Common myeloid progenitor, CD34-positive (primary cell): Measurements from ENCODE around the gene HERC4.
A peak's percentile ranks its signal among the peaks of the same experiment; 100 is the strongest.

Experiments
- CTCF ChIA-PET: fragments of 350-600 bp; sonication (Branson Sonifier 250); formaldehyde crosslinking; loops from one replicate; lab custom pipeline; 2021; ENCODE audit warnings: antibody characterized with exemption; lab: Charles Lee
- POLR2A ChIA-PET: fragments of 350-600 bp; sonication (Branson Sonifier 250); formaldehyde crosslinking; loops from one replicate; lab custom pipeline; 2021; ENCODE audit warnings: antibody characterized with exemption; lab: Charles Lee
- DNase-seq, 3 donors: peaks; one replicate each; pipeline versions ENCODE4 v3.0.0 to v3.0.0-alpha.2; 2013
- H3K27ac ChIP-seq, 2 experiments: 1 replicate in 1 of 2; 2 replicates in 1 of 2; pipeline ENCODE4 v1.7.0; 2013; ENCODE audit warnings: inconsistent platforms in 2 of 2, low read length in 2 of 2, mild to moderate bottlenecking in 2 of 2, low read depth in 1 of 2, moderate library complexity in 1 of 2; ENCODE audit not compliant: severe bottlenecking in 2 of 2, insufficient read depth in 1 of 2, poor library complexity in 1 of 2
- H3K27me3 ChIP-seq, 5 experiments: replicated peaks in 2 of 5; 1 replicate in 3 of 5; 2 replicates in 2 of 5; pipeline versions ENCODE4 v1.6.1 to v1.7.0; 2013; ENCODE audit warnings: low read length in 4 of 5, mild to moderate bottlenecking in 2 of 5, moderate library complexity in 2 of 5, inconsistent platforms in 1 of 5; ENCODE audit not compliant: insufficient read depth in 5 of 5, control insufficient read depth in 4 of 5
- H3K36me3 ChIP-seq, 4 experiments: 1 replicate in 2 of 4; 2 replicates in 2 of 4; pipeline versions ENCODE4 v1.6.1 to v1.7.0; 2013; ENCODE audit warnings: low read length in 3 of 4, control low read depth in 1 of 4, mild to moderate bottlenecking in 1 of 4; ENCODE audit not compliant: control insufficient read depth in 4 of 4, insufficient read depth in 4 of 4
- H3K4me1 ChIP-seq, 4 experiments: 1 replicate in 3 of 4; 2 replicates in 1 of 4; pipeline versions ENCODE4 v1.6.1 to v1.7.1; 2013; ENCODE audit warnings: low read length in 3 of 4, mild to moderate bottlenecking in 3 of 4, control low read depth in 1 of 4, inconsistent platforms in 1 of 4, moderate library complexity in 1 of 4; ENCODE audit not compliant: control insufficient read depth in 4 of 4, insufficient read depth in 4 of 4; ENCODE audit errors: control extremely low read depth in 1 of 4
- H3K4me3 ChIP-seq, 7 experiments: 1 replicate in 4 of 7; 2 replicates in 3 of 7; pipeline versions ENCODE4 v1.5.1 to v1.7.0; 2013; ENCODE audit warnings: mild to moderate bottlenecking in 7 of 7, low read length in 6 of 7, moderate library complexity in 6 of 7, inconsistent platforms in 2 of 7, low read depth in 2 of 7, control low read depth in 1 of 7; ENCODE audit not compliant: insufficient read depth in 4 of 7, control insufficient read depth in 1 of 7; ENCODE audit errors: extremely low read depth in 1 of 7
- H3K9me3 ChIP-seq, 5 experiments: 1 replicate in 4 of 5; 2 replicates in 1 of 5; pipeline versions ENCODE4 v1.6.1 to v1.7.1; 2013; ENCODE audit warnings: low read length in 4 of 5, mild to moderate bottlenecking in 2 of 5, inconsistent platforms in 1 of 5, low read depth in 1 of 5, moderate library complexity in 1 of 5; ENCODE audit not compliant: control insufficient read depth in 4 of 5, insufficient read depth in 2 of 5; ENCODE audit errors: control extremely low read depth in 1 of 5
- WGBS: methylation state at CpG from one replicate; pipeline ENCODE4 v1.1.5; 2013; ENCODE audit not compliant: insufficient coverage; 5-methylcytosine and 5-hydroxymethylcytosine counted together

HERC4 gene

DNA sequence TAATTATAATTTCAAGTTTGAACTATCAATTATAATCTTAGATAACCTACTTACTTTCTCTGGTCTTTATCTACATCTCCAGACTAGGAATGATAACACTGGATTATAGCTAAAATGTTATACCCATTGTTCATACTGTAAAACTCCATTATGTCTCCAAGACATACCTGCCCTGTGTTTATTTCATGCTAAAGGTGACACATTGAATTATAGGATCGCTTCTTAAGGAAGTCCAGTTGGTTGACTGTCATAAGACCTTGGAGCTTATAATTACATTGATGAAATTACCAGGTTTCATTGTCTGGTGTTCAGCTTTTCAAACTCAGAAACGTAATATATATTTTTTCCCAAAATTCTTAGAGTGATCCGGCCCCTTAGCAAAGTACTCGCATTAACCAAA lies 15.5 kb upstream of the HERC4 start:
- POLR2A ChIA-PET: interaction anchor here (0.7 kb wide), 1 partner anchor 99 kb away, joined by 3 read pairs; no protein-coding TSS in a partner anchor
- Histone ChIP-seq H3K4me1 (peaks cover 0 to 19% (median 3%) of the 10 kb centered on the region in 4 experiments), H3K9me3 (no peaks in the 10 kb centered on the region), H3K4me3 (no peak overlapping the region), H3K27ac (no peak overlapping the region), H3K36me3 (no peaks in the 10 kb centered on the region), H3K27me3 (no peaks in the 10 kb centered on the region)
- CTCF ChIA-PET: no interaction called here
- no CpG with 5 or more reads among the region's 4 CpGs for WGBS
- DNase-seq: no peak

DNA sequence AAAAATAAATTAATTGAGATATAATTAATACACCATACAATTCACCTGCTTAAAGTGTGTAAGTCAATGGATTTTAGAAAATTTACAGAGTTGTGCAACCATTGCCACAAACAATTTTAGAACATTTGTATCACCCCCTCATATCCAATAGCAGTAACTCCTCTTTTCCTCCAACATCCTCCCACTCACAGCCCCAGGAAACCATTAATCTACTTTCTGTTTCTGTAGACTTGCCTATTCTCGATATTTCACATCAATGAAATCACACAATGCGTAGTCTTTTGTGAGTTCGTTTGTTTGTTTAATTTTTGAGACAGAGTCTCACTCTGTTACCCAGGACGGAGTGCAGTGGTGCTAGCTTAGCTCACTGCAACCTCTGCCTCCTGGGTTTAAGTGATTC lies 13.7 kb upstream of the HERC4 start:
- DNase-seq: peak in 2 of 3 donors; percentile 4 to 22
- H3K4me3 ChIP-seq: no peak overlapping the region
- H3K36me3 ChIP-seq: no peaks in the 10 kb centered on the region
- peaks cover 0 to 19% (median 3%) of the 10 kb centered on the region in 4 experiments for H3K4me1 ChIP-seq
- no peaks in the 10 kb centered on the region for H3K27me3 ChIP-seq
- ChIA-PET POLR2A (no interaction called here), CTCF (interaction anchor here (1.5 kb wide), 1 partner anchor 14 kb away, joined by 5 read pairs; no protein-coding TSS in a partner anchor)
- WGBS: 100% methylated on average over 2 of the region's 4 CpGs
- no peak overlapping the region for H3K27ac ChIP-seq
- H3K9me3 ChIP-seq: no peaks in the 10 kb centered on the region

DNA sequence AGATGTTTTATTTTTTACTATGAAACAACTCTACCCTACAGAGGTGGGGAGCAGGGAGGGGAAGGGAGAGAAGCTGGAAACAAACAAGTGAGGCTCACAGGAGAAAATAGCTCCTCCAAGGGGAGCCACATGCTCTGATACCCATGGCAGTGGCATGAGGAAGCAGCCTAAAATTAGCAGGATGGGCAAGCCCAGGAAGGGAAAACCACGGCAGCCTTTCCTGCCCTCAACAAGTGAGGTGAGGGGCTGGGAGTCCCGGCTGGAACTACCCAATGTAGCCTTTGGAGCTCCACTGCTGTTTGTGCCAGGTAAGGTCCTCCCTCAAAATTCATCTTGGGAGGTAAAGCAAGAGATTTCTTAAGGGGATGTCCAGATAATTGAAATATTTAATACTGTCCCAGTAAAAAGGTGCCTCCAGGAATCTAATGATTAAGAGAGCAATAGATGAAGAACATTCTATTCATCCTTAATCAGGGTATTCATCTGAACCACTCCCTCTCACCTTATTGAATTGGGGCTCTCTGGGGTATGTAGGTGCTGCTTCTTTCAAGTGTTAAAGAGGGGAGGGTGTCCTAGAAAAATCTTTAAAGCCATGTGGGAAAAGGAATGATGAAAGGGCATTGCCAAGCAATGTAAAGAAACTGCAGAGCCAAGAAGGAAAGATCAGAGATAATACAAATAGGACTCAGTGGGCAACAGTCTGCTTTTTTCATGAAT lies 12.8 kb upstream of the HERC4 start:
- no peaks in the 10 kb centered on the region for H3K27me3 ChIP-seq
- H3K36me3 ChIP-seq: no peaks in the 10 kb centered on the region
- ChIA-PET POLR2A (no interaction called here), CTCF (interaction anchor here (1.5 kb wide), 1 partner anchor 15 kb away, joined by 5 read pairs; no protein-coding TSS in a partner anchor)
- DNase-seq: no peak
- H3K9me3 ChIP-seq: no peaks in the 10 kb centered on the region
- WGBS: 10% methylated on average over 2 of the region's 2 CpGs
- H3K4me3 ChIP-seq: no peak overlapping the region
- peaks cover 0 to 19% (median 3%) of the 10 kb centered on the region in 4 experiments for H3K4me1 ChIP-seq
- H3K27ac ChIP-seq: no peak overlapping the region

DNA sequence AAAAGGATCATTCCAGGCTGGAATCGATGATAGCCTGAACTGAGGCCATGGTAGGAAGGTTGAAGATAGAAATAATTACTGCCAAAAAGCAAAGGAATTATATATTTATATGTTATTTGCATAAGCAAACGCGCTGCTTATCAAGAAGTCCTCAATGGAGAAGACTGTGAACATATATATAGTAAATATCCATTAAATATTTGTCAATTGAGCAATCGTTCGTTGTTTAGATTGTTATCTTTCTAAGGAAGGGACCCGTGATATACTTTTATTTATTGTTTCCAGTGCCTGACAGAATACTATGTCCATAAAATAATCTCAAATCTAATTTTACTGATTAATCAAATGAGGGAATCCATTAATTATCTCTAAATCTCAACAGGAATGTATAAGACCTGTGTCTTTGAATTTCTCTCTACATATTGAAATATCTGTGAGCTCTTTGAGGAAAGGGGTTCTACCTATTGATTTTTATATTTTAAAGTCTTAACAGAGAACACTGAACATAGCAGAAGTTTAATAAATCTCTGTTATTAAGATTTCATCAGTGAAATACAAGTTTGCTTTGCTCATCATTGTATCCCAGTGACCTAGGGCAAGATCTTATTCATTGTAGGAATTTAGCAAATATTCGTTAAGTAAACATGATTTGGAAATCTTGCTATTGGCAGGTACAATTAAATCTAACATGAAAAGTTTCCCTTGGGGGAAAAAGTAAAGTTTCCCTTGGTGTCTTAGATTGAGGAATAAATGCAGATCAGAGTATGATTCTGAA lies 12.0 kb upstream of the HERC4 start:
- H3K4me1 ChIP-seq: peaks cover 0 to 19% (median 3%) of the 10 kb centered on the region in 4 experiments
- H3K27ac ChIP-seq: no peak overlapping the region
- no CpG with 5 or more reads among the region's 7 CpGs for WGBS
- no peak overlapping the region for H3K4me3 ChIP-seq
- no peaks in the 10 kb centered on the region for H3K36me3 ChIP-seq
- POLR2A ChIA-PET: no interaction called here
- no peaks in the 10 kb centered on the region for H3K27me3 ChIP-seq
- CTCF ChIA-PET: interaction anchor here (1.4 kb wide), 1 partner anchor 13 kb away, joined by 3 read pairs; no protein-coding TSS in a partner anchor
- no peaks in the 10 kb centered on the region for H3K9me3 ChIP-seq
- DNase-seq: no peak

DNA sequence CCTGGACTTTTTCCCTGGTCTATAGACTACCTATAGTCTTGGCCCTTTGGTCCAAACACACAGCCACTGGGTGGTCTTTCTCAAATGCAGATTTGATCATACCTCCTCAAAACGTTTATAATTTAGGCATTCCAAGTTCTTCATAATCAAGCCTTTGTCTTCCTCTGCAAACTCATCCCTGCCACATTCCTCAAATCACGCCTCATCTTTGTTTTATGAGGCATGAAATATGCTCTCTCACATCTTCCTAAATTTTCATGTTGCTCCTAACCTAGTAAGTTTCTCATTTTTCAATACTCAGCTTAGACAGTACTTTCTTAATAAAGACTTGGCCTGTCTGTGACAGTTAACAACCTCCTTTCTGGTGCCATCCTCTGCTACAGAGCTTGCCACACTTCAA lies 10.9 kb upstream of the HERC4 start:
- Histone ChIP-seq H3K27me3 (no peaks in the 10 kb centered on the region), H3K27ac (no peak overlapping the region), H3K4me1 (peaks cover 0 to 19% (median 3%) of the 10 kb centered on the region in 4 experiments), H3K36me3 (no peaks in the 10 kb centered on the region), H3K4me3 (no peak overlapping the region), H3K9me3 (no peaks in the 10 kb centered on the region)
- POLR2A ChIA-PET: no interaction called here
- WGBS: 100% methylated on average over 2 of the region's 2 CpGs
- CTCF ChIA-PET: interaction anchor here (0.6 to 1.4 kb wide), 2 partner anchors 15 to 616 kb away, joined by 3 read pairs; no protein-coding TSS in a partner anchor
- no peak for DNase-seq

DNA sequence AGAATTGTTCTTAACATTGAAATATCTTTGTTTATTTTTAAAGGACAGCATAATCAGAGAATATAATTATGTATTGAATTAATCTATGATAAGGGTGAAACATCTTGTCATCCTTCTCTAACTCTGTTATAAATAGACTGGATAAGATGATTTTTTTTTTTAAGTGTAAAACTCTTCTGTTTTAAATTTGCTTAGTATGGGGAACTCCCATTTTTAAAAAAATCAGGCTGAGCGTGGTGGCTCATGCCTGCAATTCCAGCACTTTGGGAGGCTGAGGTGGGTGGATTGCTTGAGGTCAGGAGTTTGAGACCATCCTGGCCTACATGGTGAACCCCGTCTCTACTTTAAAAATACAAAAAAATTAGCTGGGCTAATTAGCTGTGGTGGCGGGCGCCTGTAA lies 9.4 kb upstream of the HERC4 start:
- CTCF ChIA-PET: interaction anchor here (0.8 to 1.0 kb wide), 2 partner anchors 70 to 216 kb away, joined by 3 to 4 read pairs; no protein-coding TSS in a partner anchor
- Histone ChIP-seq H3K27ac (no peak overlapping the region), H3K36me3 (no peaks in the 10 kb centered on the region), H3K4me3 (no peak overlapping the region), H3K27me3 (no peaks in the 10 kb centered on the region), H3K9me3 (no peaks in the 10 kb centered on the region), H3K4me1 (peaks cover 0 to 19% (median 3%) of the 10 kb centered on the region in 4 experiments)
- 90% methylated on average over 4 of the region's 4 CpGs for WGBS
- POLR2A ChIA-PET: no interaction called here
- no peak for DNase-seq
